ENCODE measurements around the gene KIRREL3. TPM values are rescaled to one million over a fixed set of nuclear protein-coding genes. Genes with fewer than 3 reads are reported as not detected.

The KIRREL3 gene
- total RNA-seq, 1 donor from 2014 or later: not detected

DNA sequence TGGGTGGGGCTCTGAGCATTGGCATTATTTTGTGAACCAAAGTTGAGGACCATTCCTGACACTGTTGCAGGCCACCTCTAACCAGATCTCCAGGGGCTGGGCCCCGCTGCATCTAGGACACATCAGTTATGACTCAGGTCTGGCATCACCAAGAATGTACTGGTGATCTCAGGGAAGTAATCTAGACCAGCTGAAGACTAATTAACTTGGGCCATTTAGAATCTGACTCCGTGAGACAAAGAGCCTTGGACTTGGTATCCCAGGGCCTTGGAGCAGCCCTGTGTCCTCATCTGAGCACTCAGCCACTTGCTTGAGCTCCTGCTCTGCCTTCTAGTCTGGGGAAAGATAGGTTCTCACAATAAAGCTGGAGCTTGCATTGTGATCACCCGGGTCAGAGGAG is 200.6 kb downstream of the KIRREL3 start:
- H3K9me3 ChIP-seq: no peaks in the 10 kb centered on the region
- ATAC-seq (no peak), DNase-seq (no peak)
- H3K4me1 ChIP-seq: no peaks in the 10 kb centered on the region
- TF ChIP-seq, protein P1, sequence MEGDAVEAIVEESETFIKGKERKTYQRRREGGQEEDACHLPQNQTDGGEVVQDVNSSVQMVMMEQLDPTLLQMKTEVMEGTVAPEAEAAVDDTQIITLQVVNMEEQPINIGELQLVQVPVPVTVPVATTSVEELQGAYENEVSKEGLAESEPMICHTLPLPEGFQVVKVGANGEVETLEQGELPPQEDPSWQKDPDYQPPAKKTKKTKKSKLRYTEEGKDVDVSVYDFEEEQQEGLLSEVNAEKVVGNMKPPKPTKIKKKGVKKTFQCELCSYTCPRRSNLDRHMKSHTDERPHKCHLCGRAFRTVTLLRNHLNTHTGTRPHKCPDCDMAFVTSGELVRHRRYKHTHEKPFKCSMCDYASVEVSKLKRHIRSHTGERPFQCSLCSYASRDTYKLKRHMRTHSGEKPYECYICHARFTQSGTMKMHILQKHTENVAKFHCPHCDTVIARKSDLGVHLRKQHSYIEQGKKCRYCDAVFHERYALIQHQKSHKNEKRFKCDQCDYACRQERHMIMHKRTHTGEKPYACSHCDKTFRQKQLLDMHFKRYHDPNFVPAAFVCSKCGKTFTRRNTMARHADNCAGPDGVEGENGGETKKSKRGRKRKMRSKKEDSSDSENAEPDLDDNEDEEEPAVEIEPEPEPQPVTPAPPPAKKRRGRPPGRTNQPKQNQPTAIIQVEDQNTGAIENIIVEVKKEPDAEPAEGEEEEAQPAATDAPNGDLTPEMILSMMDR (IDR thresholded peaks at IDR 0.05): no peak
- intact Hi-C loops (cut with DNase I): no loop called here
- H3K36me3 ChIP-seq: no peaks in the 10 kb centered on the region
- no peak overlapping the region for H3K27ac ChIP-seq
- no peak overlapping the region for H3K4me3 ChIP-seq
- no peaks in the 10 kb centered on the region for H3K27me3 ChIP-seq

DNA sequence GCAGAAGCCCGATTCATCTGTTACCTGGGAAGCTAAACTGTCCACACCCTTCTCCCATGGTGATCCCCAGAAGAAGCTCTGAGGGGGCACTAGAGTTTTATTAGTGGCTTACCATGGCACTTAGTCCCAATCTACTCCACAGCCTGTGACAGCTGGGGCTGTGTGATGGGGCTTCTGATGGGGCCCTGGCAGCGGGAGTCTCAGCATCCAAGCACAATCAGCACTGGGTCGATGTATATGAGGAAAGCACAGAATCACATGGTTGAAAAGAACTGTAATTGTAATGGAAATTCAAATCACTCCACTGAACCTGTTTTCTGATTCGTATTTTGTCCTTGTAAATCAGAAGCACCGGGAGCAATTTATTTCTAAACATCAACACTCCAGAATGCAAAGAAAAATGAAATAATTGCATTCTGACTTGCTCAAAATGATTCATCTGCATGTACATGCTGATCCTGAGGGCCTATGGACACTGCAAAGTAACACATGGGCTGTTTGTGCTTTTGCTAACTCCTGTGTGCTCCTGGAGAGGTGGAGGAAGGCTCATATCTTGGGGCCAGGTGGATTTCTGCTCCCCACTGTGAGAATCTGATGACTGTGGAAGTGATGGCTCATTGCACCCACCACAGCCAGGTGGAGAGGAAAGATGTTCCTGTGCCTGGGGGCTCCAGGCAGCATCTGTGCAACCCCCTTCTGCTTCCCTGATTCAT is 203.0 kb downstream of the KIRREL3 start:
- DNase-seq (no peak), ATAC-seq (no peak)
- H3K36me3 ChIP-seq: no peaks in the 10 kb centered on the region
- no peak overlapping the region for H3K27ac ChIP-seq
- no peaks in the 10 kb centered on the region for H3K27me3 ChIP-seq
- intact Hi-C loops (cut with DNase I): no loop called here
- H3K4me3 ChIP-seq: no peak overlapping the region
- no peaks in the 10 kb centered on the region for H3K4me1 ChIP-seq
- no peaks in the 10 kb centered on the region for H3K9me3 ChIP-seq
- TF ChIP-seq, protein P1 (IDR thresholded peaks at IDR 0.05): no peak

DNA sequence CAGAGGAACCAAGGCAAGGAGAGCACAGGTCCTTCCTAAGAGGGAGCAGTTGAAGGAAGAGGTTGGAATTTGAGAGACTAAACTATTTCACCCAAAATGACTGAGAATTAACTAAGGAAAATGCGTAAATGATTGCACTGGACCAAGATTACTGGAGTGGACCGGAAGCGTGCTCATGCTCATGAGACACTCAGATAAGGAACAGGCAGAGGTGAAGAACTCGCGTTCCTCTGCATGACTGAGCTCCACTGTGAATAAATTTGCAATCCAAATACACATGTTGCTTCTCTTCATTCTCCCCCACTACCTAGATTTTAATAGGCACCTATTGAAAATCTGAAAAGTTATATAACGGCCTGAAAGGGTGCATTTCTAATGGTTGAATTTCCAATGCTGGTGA is 207.0 kb downstream of the KIRREL3 start:
- TF ChIP-seq, protein P1 (IDR thresholded peaks at IDR 0.05): no peak
- ATAC-seq (no peak), DNase-seq (no peak)
- Histone ChIP-seq H3K4me3 (no peak overlapping the region), H3K27ac (no peak overlapping the region), H3K36me3 (no peaks in the 10 kb centered on the region), H3K27me3 (no peaks in the 10 kb centered on the region), H3K4me1 (no peaks in the 10 kb centered on the region), H3K9me3 (no peaks in the 10 kb centered on the region)
- intact Hi-C loops (cut with DNase I): no loop called here

DNA sequence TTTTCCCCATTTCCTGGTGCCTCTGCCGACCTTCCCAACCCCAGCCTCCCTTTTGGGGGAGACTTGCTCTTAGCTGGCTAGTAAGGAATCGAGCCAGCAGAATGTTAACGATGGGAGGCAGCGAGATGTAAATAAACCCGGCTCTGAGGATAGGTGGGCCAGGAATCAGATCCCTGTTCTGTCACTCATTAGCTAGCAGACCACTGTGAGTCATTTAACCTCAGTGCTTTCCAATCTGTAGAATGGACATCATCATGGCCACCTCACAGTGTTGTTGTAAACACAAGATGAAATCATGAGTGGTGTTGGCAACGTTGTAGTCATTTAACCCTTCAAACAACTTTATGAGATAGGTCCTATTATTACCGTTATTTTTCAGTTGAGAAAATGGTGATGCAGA is 208.6 kb downstream of the KIRREL3 start:
- Histone ChIP-seq H3K4me3 (no peak overlapping the region), H3K27me3 (no peaks in the 10 kb centered on the region), H3K9me3 (no peaks in the 10 kb centered on the region), H3K27ac (no peak overlapping the region), H3K4me1 (no peaks in the 10 kb centered on the region), H3K36me3 (no peaks in the 10 kb centered on the region)
- TF ChIP-seq, protein P1 (IDR thresholded peaks at IDR 0.05): no peak
- intact Hi-C loops (cut with DNase I): no loop called here
- DNase-seq (no peak), ATAC-seq (no peak)

DNA sequence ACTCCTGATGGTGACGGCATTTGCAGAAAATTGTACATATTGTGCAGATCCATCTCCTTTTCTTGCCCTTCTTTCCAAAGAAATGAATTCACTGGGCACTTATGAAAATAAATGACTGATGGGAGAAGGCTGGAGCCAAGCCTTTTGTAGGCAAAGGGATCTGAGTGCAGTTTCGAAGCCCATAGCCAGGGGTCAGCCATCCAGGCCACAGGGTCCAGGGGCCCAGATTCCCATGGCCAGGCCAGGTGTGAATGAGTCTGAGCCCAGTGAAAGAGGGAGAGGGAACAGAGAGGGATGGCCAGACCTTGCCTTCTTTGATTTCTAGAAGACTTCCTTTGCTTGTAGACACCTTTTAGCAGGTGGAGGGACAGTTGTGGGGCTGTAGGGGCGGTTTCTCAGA is 209.1 kb downstream of the KIRREL3 start:
- H3K4me3 ChIP-seq: no peak overlapping the region
- ATAC-seq (no peak), DNase-seq (no peak)
- H3K4me1 ChIP-seq: no peaks in the 10 kb centered on the region
- TF ChIP-seq, protein P1 (IDR thresholded peaks at IDR 0.05): no peak
- no peaks in the 10 kb centered on the region for H3K9me3 ChIP-seq
- H3K36me3 ChIP-seq: no peaks in the 10 kb centered on the region
- no peaks in the 10 kb centered on the region for H3K27me3 ChIP-seq
- intact Hi-C loops (cut with DNase I): no loop called here
- no peak overlapping the region for H3K27ac ChIP-seq
